ENCODE data around the gene SDC1. TPM values are rescaled to one million over a fixed set of nuclear protein-coding genes. Genes with fewer than 3 reads are reported as not detected.

The SDC1 gene
- total RNA-seq, 1 donor from 2014 or later: 115 TPM

- DNase-seq (ENCODE audit: low read depth): no peak
- no peak overlapping the region for H3K4me3 ChIP-seq (ENCODE audit: low read depth, low read length)
- TF ChIP-seq, protein P1, sequence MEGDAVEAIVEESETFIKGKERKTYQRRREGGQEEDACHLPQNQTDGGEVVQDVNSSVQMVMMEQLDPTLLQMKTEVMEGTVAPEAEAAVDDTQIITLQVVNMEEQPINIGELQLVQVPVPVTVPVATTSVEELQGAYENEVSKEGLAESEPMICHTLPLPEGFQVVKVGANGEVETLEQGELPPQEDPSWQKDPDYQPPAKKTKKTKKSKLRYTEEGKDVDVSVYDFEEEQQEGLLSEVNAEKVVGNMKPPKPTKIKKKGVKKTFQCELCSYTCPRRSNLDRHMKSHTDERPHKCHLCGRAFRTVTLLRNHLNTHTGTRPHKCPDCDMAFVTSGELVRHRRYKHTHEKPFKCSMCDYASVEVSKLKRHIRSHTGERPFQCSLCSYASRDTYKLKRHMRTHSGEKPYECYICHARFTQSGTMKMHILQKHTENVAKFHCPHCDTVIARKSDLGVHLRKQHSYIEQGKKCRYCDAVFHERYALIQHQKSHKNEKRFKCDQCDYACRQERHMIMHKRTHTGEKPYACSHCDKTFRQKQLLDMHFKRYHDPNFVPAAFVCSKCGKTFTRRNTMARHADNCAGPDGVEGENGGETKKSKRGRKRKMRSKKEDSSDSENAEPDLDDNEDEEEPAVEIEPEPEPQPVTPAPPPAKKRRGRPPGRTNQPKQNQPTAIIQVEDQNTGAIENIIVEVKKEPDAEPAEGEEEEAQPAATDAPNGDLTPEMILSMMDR (conservative IDR thresholded peaks at IDR 0.05; ENCODE audit: low read depth, low read length): no peak
Measured at GRCh38 chr2:20200697-20201555, 24.0 kb downstream of the SDC1 start.

DNA sequence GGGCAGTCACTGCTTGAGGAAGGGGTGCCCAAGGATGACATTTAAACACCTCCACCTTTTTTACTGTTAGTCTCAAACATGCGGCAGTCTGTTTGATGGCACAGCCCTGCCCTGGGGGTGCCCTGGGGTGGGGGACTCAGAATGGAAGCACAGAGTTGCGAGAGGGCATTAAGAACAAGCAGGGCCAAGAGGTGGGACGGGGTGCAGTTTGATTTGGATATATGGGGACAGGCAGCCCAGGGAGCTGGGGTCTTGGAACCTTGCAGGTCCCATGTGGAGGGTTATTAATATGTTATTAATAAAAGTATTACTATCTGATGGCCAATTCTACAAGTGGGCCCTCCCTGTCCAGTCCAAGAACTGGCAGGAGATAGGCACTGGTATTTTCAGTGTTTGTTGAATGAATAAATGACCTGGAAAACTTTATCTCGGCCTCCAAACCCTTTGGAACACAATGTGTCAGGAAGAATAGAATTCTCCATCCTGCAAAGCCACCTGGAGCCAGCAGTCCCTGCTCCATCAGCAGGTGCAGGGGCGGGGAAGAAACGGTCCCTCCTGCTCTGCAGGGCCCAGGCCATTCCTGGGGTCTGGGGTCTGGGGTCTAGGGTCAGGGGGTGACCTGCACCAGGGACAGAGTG lies 25.2 kb downstream of the SDC1 start:
- TF ChIP-seq, protein P1 (conservative IDR thresholded peaks at IDR 0.05; ENCODE audit: low read depth, low read length): no peak
- no peak overlapping the region for H3K4me3 ChIP-seq (ENCODE audit: low read depth, low read length)
- no peak for DNase-seq (ENCODE audit: low read depth)

GRCh38 chr2:20198796-20199632 lies 25.9 kb downstream of the SDC1 start:
- H3K4me3 ChIP-seq (ENCODE audit: low read depth, low read length): no peak overlapping the region
- DNase-seq (ENCODE audit: low read depth): no peak
- TF ChIP-seq, protein P1 (conservative IDR thresholded peaks at IDR 0.05; ENCODE audit: low read depth, low read length): no peak

- H3K4me3 ChIP-seq (ENCODE audit: low read depth, low read length): no peak overlapping the region
- no peak for DNase-seq (ENCODE audit: low read depth)
- TF ChIP-seq, protein P1 (conservative IDR thresholded peaks at IDR 0.05; ENCODE audit: low read depth, low read length): no peak
Measured at GRCh38 chr2:20198001-20198400, 26.9 kb downstream of the SDC1 start.

- no peak for DNase-seq (ENCODE audit: low read depth)
- TF ChIP-seq, protein P1 (conservative IDR thresholded peaks at IDR 0.05; ENCODE audit: low read depth, low read length): no peak
- H3K4me3 ChIP-seq (ENCODE audit: low read depth, low read length): no peak overlapping the region
Measured at GRCh38 chr2:20197192-20197591, 27.7 kb downstream of the SDC1 start.

GRCh38 chr2:20196657-20197161 lies 28.2 kb downstream of the SDC1 start:
- H3K4me3 ChIP-seq (ENCODE audit: low read depth, low read length): no peak overlapping the region
- TF ChIP-seq, protein P1 (conservative IDR thresholded peaks at IDR 0.05; ENCODE audit: low read depth, low read length): no peak
- DNase-seq (ENCODE audit: low read depth): no peak
